Cardiac muscle cell (in vitro differentiated cells and primary cell): ENCODE results near the gene MDC1. TPM values are rescaled to one million over a fixed set of nuclear protein-coding genes. Genes with fewer than 3 reads are reported as not detected.

ENCODE experiments used
- DNase-seq, 2 donors: peaks; one replicate each; pipeline versions ENCODE4 v3.0.0 to v3.0.0-alpha.2; 2010 to 2017; ENCODE audit warnings: low read depth in 1 of 2, low spot score in 1 of 2
- H3K27ac ChIP-seq: fragments of 200-600 bp; sonication (generic); 2 replicates; pipeline ENCODE4 v1.5.1; 2016
- H3K27me3 ChIP-seq: fragments of 200-600 bp; sonication (generic); 2 replicates; pipeline ENCODE4 v1.6.0; 2016; ENCODE audit warnings: control low read depth
- H3K36me3 ChIP-seq: fragments of 200-600 bp; sonication (generic); 2 replicates; pipeline ENCODE4 v1.5.1; 2016; ENCODE audit warnings: control low read depth
- H3K4me1 ChIP-seq: fragments of 200-600 bp; sonication (generic); 2 replicates; pipeline ENCODE4 v1.8.1; 2017; ENCODE audit warnings: low read depth, mild to moderate bottlenecking, mixed run types
- H3K4me3 ChIP-seq: fragments of 200-600 bp; sonication (generic); 2 replicates; pipeline ENCODE4 v1.5.1; 2016; ENCODE audit warnings: mild to moderate bottlenecking
- H3K9me3 ChIP-seq: fragments of 200-600 bp; sonication (generic); 2 replicates; pipeline ENCODE4 v1.5.1; 2017; ENCODE audit warnings: low read depth, mild to moderate bottlenecking, control low read depth
- polyA plus RNA-seq: library from polyadenylated mRNA; unstranded; fragments of >200 nt; fragmentation: Nextera tagmentation; extraction: Ambion mirVana; gene quantifications from 2 replicates; pipeline ENCODE4 v1.2.1, GENCODE V29; 2016
- total RNA-seq: library from RNA; depleted of rRNA; stranded (reverse); fragments of >200 nt; gene quantifications from 2 replicates; pipeline ENCODE4 v1.2.3, GENCODE V29; 2016
- TF ChIP-seq, protein P1 (sequence below): IDR thresholded peaks from 2 replicates; pipeline ENCODE4 v1.5.1; 2012; ENCODE audit warnings: low read depth, mild to moderate bottlenecking, low read length

MDC1 gene
- total and polyA plus RNA-seq, 2 experiments from 2014 or later, result 21.9 to 30.0 TPM

DNA sequence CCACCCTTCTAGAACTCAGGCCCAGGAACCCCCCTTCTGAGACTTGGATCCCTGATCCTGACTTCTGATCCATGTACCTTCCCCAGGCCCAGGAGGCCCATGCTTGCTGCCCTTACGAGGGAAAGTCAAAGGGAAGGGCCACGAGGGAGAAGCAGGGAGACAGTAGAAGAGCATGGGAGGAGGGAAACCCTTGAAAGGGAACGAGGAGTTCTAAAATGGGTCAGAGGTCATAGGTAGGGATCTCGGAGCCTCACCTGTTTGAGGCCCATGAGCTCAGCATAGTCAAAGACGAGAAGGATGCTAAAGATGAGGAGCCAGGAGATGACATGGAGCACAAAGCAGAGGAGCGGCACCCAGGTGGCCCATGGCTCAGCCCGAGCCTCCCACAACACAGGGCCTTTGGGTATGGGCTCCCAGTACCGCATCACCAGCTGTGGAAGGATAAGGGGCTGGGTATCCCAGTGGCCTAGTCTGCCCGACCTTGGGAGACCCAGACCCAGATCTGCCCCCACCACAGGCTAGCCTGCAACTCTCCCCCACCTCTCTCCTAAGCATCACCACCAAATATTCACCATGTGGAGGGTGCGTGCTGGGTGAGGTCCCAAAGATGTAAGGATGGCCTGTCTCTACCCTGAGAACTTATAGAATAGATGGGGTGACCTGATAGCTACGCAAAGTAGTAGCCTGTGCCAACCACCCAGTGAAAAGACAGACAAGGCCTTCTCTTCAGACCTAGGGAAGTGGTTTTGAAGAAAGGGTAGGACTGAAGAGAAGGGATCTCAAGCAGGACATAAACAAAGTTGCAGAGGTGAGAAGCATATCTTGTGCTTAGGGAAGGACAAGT lies 27.8 kb downstream of the MDC1 start:
- Histone ChIP-seq H3K9me3 (no peaks in the 10 kb centered on the region), H3K27me3 (no peaks in the 10 kb centered on the region), H3K4me1 (peaks cover 38% of the 10 kb centered on the region), H3K36me3 (no peaks in the 10 kb centered on the region), H3K27ac (peak overlapping the region; percentile 72), H3K4me3 (no peak overlapping the region)
- no peak for DNase-seq
- TF ChIP-seq, protein P1, sequence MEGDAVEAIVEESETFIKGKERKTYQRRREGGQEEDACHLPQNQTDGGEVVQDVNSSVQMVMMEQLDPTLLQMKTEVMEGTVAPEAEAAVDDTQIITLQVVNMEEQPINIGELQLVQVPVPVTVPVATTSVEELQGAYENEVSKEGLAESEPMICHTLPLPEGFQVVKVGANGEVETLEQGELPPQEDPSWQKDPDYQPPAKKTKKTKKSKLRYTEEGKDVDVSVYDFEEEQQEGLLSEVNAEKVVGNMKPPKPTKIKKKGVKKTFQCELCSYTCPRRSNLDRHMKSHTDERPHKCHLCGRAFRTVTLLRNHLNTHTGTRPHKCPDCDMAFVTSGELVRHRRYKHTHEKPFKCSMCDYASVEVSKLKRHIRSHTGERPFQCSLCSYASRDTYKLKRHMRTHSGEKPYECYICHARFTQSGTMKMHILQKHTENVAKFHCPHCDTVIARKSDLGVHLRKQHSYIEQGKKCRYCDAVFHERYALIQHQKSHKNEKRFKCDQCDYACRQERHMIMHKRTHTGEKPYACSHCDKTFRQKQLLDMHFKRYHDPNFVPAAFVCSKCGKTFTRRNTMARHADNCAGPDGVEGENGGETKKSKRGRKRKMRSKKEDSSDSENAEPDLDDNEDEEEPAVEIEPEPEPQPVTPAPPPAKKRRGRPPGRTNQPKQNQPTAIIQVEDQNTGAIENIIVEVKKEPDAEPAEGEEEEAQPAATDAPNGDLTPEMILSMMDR, result no peak

- Histone ChIP-seq H3K4me1 (peaks cover 44% of the 10 kb centered on the region), H3K36me3 (no peaks in the 10 kb centered on the region), H3K9me3 (no peaks in the 10 kb centered on the region), H3K4me3 (no peak overlapping the region), H3K27ac (no peak overlapping the region), H3K27me3 (no peaks in the 10 kb centered on the region)
- TF ChIP-seq, protein P1, result no peak
- DNase-seq, result no peak
Observed at GRCh38 chr6:30688569-30688968, 28.5 kb downstream of the MDC1 start.

DNA sequence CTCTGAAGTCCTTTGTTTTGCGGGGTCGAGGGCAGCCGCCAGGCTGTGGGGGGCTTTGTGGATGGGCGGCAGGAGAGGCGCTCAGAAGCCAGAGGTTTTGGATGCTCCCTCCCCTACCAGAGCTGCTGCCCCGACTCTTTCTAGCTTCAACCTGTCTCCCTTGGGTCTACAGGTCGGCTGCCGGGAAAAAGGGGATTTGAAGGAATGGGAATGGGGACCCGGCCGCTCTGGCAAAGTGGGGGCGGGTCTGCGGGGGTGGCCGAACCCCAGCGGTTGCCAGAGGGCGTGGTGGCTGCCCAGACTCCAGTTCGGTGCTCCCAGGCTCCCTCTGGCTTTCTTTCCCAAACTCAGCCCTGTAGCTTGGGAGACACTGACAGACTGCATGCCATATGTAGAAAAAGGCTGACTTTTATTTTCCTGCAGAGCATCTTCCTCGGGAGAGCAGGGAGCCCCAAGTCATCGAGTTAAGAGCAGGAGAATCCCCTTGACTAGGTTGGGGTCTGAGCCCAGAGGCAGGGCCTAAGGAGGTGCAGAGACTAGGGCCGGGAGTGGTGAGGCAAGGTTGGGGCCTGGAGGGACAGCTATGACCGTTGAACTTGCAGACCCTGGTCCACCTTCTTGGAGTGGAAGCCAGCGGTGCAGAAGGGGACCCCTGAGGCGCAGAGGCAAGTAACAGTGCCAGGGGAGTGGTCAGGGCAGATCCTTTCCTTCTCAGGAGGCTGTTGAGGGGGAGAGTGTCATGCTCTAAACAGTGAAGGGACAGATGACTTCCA lies 29.2 kb downstream of the MDC1 start:
- peak in 1 of 2 donors; percentile 49 for DNase-seq
- Histone ChIP-seq H3K9me3 (no peaks in the 10 kb centered on the region), H3K4me3 (peak overlapping the region; percentile 63), H3K27me3 (no peaks in the 10 kb centered on the region), H3K36me3 (no peaks in the 10 kb centered on the region), H3K27ac (peak overlapping the region; percentile 10), H3K4me1 (peaks cover 52% of the 10 kb centered on the region)
- TF ChIP-seq, protein P1, result peak; percentile 26

GRCh38 chr6:30686908-30687658 lies 30.0 kb downstream of the MDC1 start:
- no peaks in the 10 kb centered on the region for H3K27me3 ChIP-seq
- DNase-seq, result peak; percentile 87 to 98
- H3K27ac ChIP-seq, result peak overlapping the region; percentile 67
- TF ChIP-seq, protein P1, result no peak
- no peaks in the 10 kb centered on the region for H3K36me3 ChIP-seq
- peak overlapping the region; percentile 63 for H3K4me3 ChIP-seq
- H3K4me1 ChIP-seq, result peaks cover 59% of the 10 kb centered on the region
- H3K9me3 ChIP-seq, result no peaks in the 10 kb centered on the region
